K562 (cell line): ENCODE measurements around the gene ANKRD23. TPM values are rescaled to one million over a fixed set of nuclear protein-coding genes. Genes with fewer than 3 reads are reported as not detected.

Experiments
- ATAC-seq: fragments of 200-7000 bp; cut with Tn5 transposase; 3 replicates; pipeline ENCODE4 v1.9.1; 2020; ENCODE audit warnings: moderate library complexity
- BruUV-seq: library from RNA; stranded (reverse); fragments of 400-500 nt; replicated peaks from 2 replicates; lab custom pipeline; 2021; lab: Mats Ljungman, UMichigan
- CTCF ChIA-PET: fragments of 300-600 bp; formaldehyde crosslinking; extraction: SDS; loops from one replicate; lab custom pipeline; 2021; ENCODE audit warnings: low intra/inter-chr PET ratio; lab: Yijun Ruan, JAX
- POLR2A ChIA-PET: fragments of 300-600, 350-650 bp; sonication (Branson Sonifier 250); formaldehyde crosslinking; extraction: SDS; loops from one replicate; lab custom pipeline; 2021; ENCODE audit warnings: antibody characterized with exemption, inconsistent platforms; lab: Yijun Ruan, JAX
- DNase-seq, 4 experiments: peaks; one replicate each; pipeline versions ENCODE4 v3.0.0 to v3.0.0-alpha.2; 2011 to 2018; ENCODE audit warnings: low spot score in 3 of 4, mixed read lengths in 3 of 4; ENCODE audit errors: extremely low read depth in 1 of 4
- FAIRE-seq: peaks from 2 replicates; lab custom pipeline; 2011; peaks lifted over from hg19 to GRCh38; lab: Jason Lieb, UNC
- H2AFZ ChIP-seq: 2 replicates; pipeline ENCODE4 v1.6.0; 2011; ENCODE audit warnings: low read depth, low read length, control low read depth, inconsistent platforms
- H3K27ac ChIP-seq: fragments of 200-600 bp; 3 replicates; pipeline ENCODE4 v1.8.0; 2011; ENCODE audit warnings: low read depth, mild to moderate bottlenecking, control low read depth, inconsistent platforms, low read length, moderate library complexity, mixed read lengths; ENCODE audit errors: extremely low read depth
- H3K27me3 ChIP-seq, 2 experiments: fragments of 300-600 bp in 1 of 2; 2 replicates in 1 of 2; 3 replicates in 1 of 2; pipeline versions ENCODE4 v1.6.0 to v1.8.0; 2011; ENCODE audit warnings: inconsistent platforms in 2 of 2, low read length in 2 of 2, mild to moderate bottlenecking in 1 of 2, mixed read lengths in 1 of 2, moderate library complexity in 1 of 2; ENCODE audit not compliant: control insufficient read depth in 2 of 2, insufficient read depth in 2 of 2
- H3K36me3 ChIP-seq: fragments of 300-600 bp; 3 replicates; pipeline ENCODE4 v1.8.0; 2011; ENCODE audit warnings: mild to moderate bottlenecking, low read length, inconsistent platforms; ENCODE audit not compliant: control insufficient read depth, insufficient read depth
- H3K4me1 ChIP-seq, 2 experiments: fragments of 200-600 bp in 1 of 2; replicated peaks in 1 of 2; 2 replicates in 1 of 2; 3 replicates in 1 of 2; pipeline versions ENCODE4 v1.5.1 to v1.8.0; 2011; ENCODE audit warnings: inconsistent platforms in 2 of 2, low read length in 2 of 2, mild to moderate bottlenecking in 1 of 2, mixed read lengths in 1 of 2, moderate library complexity in 1 of 2; ENCODE audit not compliant: control insufficient read depth in 2 of 2, insufficient read depth in 2 of 2
- H3K4me2 ChIP-seq: 2 replicates; pipeline ENCODE4 v1.6.1; 2011; ENCODE audit warnings: low read length, control low read depth, inconsistent platforms, mixed read lengths; ENCODE audit not compliant: insufficient read depth
- H3K4me3 ChIP-seq: fragments of 200-600 bp; sonication (generic), shearing (Covaris generic); 2 replicates; pipeline ENCODE4 v1.5.1; 2016; ENCODE audit warnings: control low read depth, inconsistent platforms
- H3K79me2 ChIP-seq: fragments of 200-600 bp; 3 replicates; pipeline ENCODE4 v1.8.0; 2011; ENCODE audit warnings: low read length, inconsistent platforms; ENCODE audit not compliant: control insufficient read depth, insufficient read depth
- H3K9ac ChIP-seq, 2 experiments: 2 replicates each; pipeline versions ENCODE4 v1.6.0 to v1.6.1; 2011; ENCODE audit warnings: low read depth in 2 of 2, low read length in 2 of 2, control low read depth in 1 of 2, inconsistent platforms in 1 of 2, mild to moderate bottlenecking in 1 of 2, mixed read lengths in 1 of 2; ENCODE audit not compliant: insufficient read depth in 1 of 2
- H3K9me1 ChIP-seq: one replicate; pipeline ENCODE4 v1.6.0; 2011; ENCODE audit warnings: inconsistent platforms, mild to moderate bottlenecking, low read length, moderate library complexity; ENCODE audit not compliant: control insufficient read depth, insufficient read depth
- H3K9me3 ChIP-seq: replicated peaks from 2 replicates; pipeline ENCODE4 v1.5.1; 2011; ENCODE audit warnings: low read depth, low read length, inconsistent platforms; ENCODE audit not compliant: control insufficient read depth, insufficient read depth
- H4K20me1 ChIP-seq: replicated peaks from 2 replicates; pipeline ENCODE4 v1.6.1; 2011; ENCODE audit warnings: low read length, inconsistent platforms, mixed read lengths; ENCODE audit not compliant: control insufficient read depth, insufficient read depth
- BHLHE40 ChIP-seq: IDR thresholded peaks from 2 replicates; pipeline ENCODE4 v1.6.1; 2011; ENCODE audit warnings: low read length, improper control_type of control experiment
- ETS2 ChIP-seq: IDR thresholded peaks from 2 replicates; pipeline ENCODE4 v1.6.1; 2016; ENCODE audit warnings: borderline replicate concordance, missing genetic modification characterization, mild to moderate bottlenecking, moderate library complexity, missing compliant biosample characterization; ENCODE audit not compliant: poor library complexity, severe bottlenecking
- IFI16 ChIP-seq: fragments of 250-450 bp; sonication (Bioruptor Pico); IDR thresholded peaks from 2 replicates; pipeline ENCODE4 v2.1.2; 2022; ENCODE audit warnings: mild to moderate bottlenecking, inconsistent platforms
- ILK ChIP-seq: fragments of 450-650 bp; IDR thresholded peaks from 2 replicates; pipeline ENCODE4 v1.6.1; 2016; ENCODE audit warnings: missing genetic modification characterization, low read depth, mild to moderate bottlenecking, missing compliant biosample characterization, moderate library complexity, borderline replicate concordance
- KAT8 ChIP-seq: fragments of 450-650 bp; IDR thresholded peaks from 2 replicates; pipeline ENCODE4 v1.6.1; 2016; ENCODE audit warnings: low read depth, mild to moderate bottlenecking
- KDM2B ChIP-seq: fragments of 250-450 bp; sonication (Bioruptor Pico); IDR thresholded peaks from 2 replicates; pipeline ENCODE4 v1.8.0; 2021; ENCODE audit warnings: mild to moderate bottlenecking, moderate library complexity
- KDM5B ChIP-seq: fragments of 200-600 bp; sonication (generic); IDR thresholded peaks from 2 replicates; pipeline ENCODE4 v1.6.1; 2012; ENCODE audit warnings: low read depth, mild to moderate bottlenecking, moderate library complexity, low read length, control low read depth, inconsistent platforms; ENCODE audit not compliant: insufficient replicate concordance
- KLF16 ChIP-seq: IDR thresholded peaks from 2 replicates; pipeline ENCODE4 v1.6.1; 2016; ENCODE audit warnings: antibody characterized with exemption
- MAFF ChIP-seq: IDR thresholded peaks from 2 replicates; pipeline ENCODE4 v1.6.1; 2012; ENCODE audit warnings: low read length, improper control_type of control experiment
- MEF2D ChIP-seq: conservative IDR thresholded peaks from 2 replicates; pipeline ENCODE4 v1.6.1; 2016; ENCODE audit warnings: low read depth, missing genetic modification characterization, missing compliant biosample characterization
- MTA1 ChIP-seq: fragments of 450-650 bp; IDR thresholded peaks from 2 replicates; pipeline ENCODE4 v1.6.1; 2017; ENCODE audit warnings: borderline replicate concordance
- PPARD ChIP-seq: fragments of 250-450 bp; sonication (Bioruptor Pico); IDR thresholded peaks from 2 replicates; pipeline ENCODE4 v1.8.0; 2022; ENCODE audit warnings: inconsistent platforms, mild to moderate bottlenecking, moderate library complexity
- PTBP1 ChIP-seq: fragments of 200-400 bp; formaldehyde crosslinking; IDR thresholded peaks from 2 replicates; pipeline ENCODE4 v1.6.1; 2017; ENCODE audit warnings: low read depth, low read length
- RBM39 ChIP-seq: fragments of 200-400 bp; formaldehyde crosslinking; optimal IDR thresholded peaks from 2 replicates; pipeline ENCODE3; 2018; ENCODE audit warnings: low read depth, low read length
- SIX5 ChIP-seq, 2 experiments: IDR thresholded peaks; 2 replicates each; pipeline ENCODE4 v1.6.1; 2011; ENCODE audit warnings: low read length in 2 of 2, borderline replicate concordance in 1 of 2, low read depth in 1 of 2, mild to moderate bottlenecking in 1 of 2, moderate library complexity in 1 of 2; ENCODE audit not compliant: insufficient read depth in 1 of 2
- ZNF717 ChIP-seq: fragments of 250-450 bp; sonication (Bioruptor Pico); IDR thresholded peaks from 2 replicates; pipeline ENCODE4 v1.5.0; 2021
- WGBS: fragments of 100-300 bp; shearing (Covaris generic); methylation state at CpG from one replicate; pipeline ENCODE4 v1.1.6; 2016; ENCODE audit warnings: low coverage, mixed read lengths; ENCODE audit not compliant: insufficient coverage; ENCODE audit errors: missing lambda C conversion rate; 5-methylcytosine and 5-hydroxymethylcytosine counted together
- in situ Hi-C: fragments of 300-500 bp; cut with MboI; formaldehyde crosslinking; loops from 4 replicates; pipeline ENCODE4 v1.15.0; 2018; ENCODE audit warnings: inconsistent platforms, mixed read lengths
- intact Hi-C: fragments of 100-400 bp; cut with micrococcal nuclease; formaldehyde crosslinking; loops from 2 replicates; pipeline ENCODE4 v1.14.2; 2022
- polyA plus RNA-seq, 8 experiments: library from polyadenylated mRNA; depleted of rRNA in 4 of 8; stranded (reverse) in 5 of 8; unstranded in 3 of 8; fragments of >200 nt; fragmentation: Nextera tagmentation in 2 of 8; fragmentation: Illumina TruSeq in 1 of 8; extraction: Ambion mirVana in 2 of 8; extraction: Trizol in 1 of 8; gene quantifications; 2 replicates each; pipeline versions ENCODE4 v1.2.1 to v1.2.3, GENCODE V29; 2011 to 2014; ENCODE audit warnings: inconsistent platforms in 1 of 8, missing spikeins in 1 of 8
- total RNA-seq, 7 experiments: library from RNA; depleted of rRNA in 6 of 7; stranded (reverse); fragments of >200 nt in 6 of 7; fragmentation: Illumina TruSeq in 2 of 7; extraction: Trizol in 2 of 7; gene quantifications; 2 replicates each; pipeline versions ENCODE4 v1.2.1 to v1.2.3, GENCODE V29; 2011 to 2021; ENCODE audit warnings: low replicate concordance in 1 of 7
- TF ChIP-seq, protein P1 (sequence below): sonication (generic); formaldehyde crosslinking; IDR thresholded peaks from 2 replicates; pipeline ENCODE4 v1.5.0; 2020; ENCODE audit warnings: missing genetic modification reagents
- TF ChIP-seq, protein P2 (sequence below): IDR thresholded peaks from 2 replicates; pipeline ENCODE4 v1.6.1; 2011; ENCODE audit warnings: borderline replicate concordance, low read depth, mild to moderate bottlenecking, moderate library complexity, low read length; ENCODE audit not compliant: insufficient read depth, poor library complexity, severe bottlenecking

The ANKRD23 gene
- total and polyA plus RNA-seq, 9 of the 15 experiments (the other 6 are each of a cell fraction or from before 2014, with no cell fraction given), result 0.32 to 4.8 (median 2.8) TPM

DNA sequence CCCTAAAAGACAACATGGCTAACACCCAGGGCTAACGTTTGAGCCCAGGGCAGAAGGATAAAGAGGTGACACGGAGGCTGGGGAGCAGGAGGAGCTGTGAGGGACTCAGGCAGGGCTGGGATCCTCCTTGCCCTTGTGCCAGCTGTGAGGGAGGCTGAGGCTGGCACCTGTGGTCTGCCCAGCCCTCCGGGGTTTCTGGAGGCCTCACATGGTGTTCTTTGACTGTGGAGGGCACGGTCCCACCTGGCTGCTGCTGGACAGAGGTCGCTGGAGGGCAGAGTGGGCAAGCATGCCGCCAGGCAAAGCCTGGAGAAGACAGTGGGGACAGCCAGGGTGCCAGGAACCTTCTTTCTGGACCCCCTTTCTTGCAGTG lies 54.6 kb downstream of the ANKRD23 start:
- H4K20me1 ChIP-seq, result no peaks in the 10 kb centered on the region
- no peak overlapping the region for H3K4me3 ChIP-seq
- intact Hi-C loops, result no loop called here
- H3K36me3 ChIP-seq, result no peaks in the 10 kb centered on the region
- H3K9me3 ChIP-seq, result no peaks in the 10 kb centered on the region
- no peak overlapping the region for H3K4me2 ChIP-seq
- no peak overlapping the region for H2AFZ ChIP-seq
- in situ Hi-C loops, result no loop called here
- BruUV-seq, result no TSS peak
- no peak for ATAC-seq
- H3K27me3 ChIP-seq, result no peaks in the 10 kb centered on the region
- no peaks in the 10 kb centered on the region for H3K9me1 ChIP-seq
- CTCF ChIA-PET, result no interaction called here
- no peak for TF ChIP-seq KDM2B (CRISPR knock-in tag)
- TF ChIP-seq KAT8, result no peak
- no peak for TF ChIP-seq MAFF
- TF ChIP-seq MTA1, result no peak
- TF ChIP-seq ETS2 (tag), result no peak
- TF ChIP-seq KDM5B, result no peak
- no peak for TF ChIP-seq RBM39
- TF ChIP-seq ZNF717 (CRISPR knock-in tag), result no peak
- TF ChIP-seq PTBP1, result no peak
- TF ChIP-seq BHLHE40, result no peak
- no peak for TF ChIP-seq ILK (tag)
- TF ChIP-seq SIX5 (IDR thresholded peaks at IDR 0.05; ENCODE audit: borderline replicate concordance in 1 of 2, insufficient read depth in 1 of 2, low read depth in 1 of 2, low read length in 2 of 2), result no peak
- TF ChIP-seq, protein P1, sequence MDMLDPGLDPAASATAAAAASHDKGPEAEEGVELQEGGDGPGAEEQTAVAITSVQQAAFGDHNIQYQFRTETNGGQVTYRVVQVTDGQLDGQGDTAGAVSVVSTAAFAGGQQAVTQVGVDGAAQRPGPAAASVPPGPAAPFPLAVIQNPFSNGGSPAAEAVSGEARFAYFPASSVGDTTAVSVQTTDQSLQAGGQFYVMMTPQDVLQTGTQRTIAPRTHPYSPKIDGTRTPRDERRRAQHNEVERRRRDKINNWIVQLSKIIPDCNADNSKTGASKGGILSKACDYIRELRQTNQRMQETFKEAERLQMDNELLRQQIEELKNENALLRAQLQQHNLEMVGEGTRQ (CRISPR knock-in tag), result no peak
- no peak for TF ChIP-seq IFI16 (CRISPR knock-in tag)
- TF ChIP-seq, protein P2, sequence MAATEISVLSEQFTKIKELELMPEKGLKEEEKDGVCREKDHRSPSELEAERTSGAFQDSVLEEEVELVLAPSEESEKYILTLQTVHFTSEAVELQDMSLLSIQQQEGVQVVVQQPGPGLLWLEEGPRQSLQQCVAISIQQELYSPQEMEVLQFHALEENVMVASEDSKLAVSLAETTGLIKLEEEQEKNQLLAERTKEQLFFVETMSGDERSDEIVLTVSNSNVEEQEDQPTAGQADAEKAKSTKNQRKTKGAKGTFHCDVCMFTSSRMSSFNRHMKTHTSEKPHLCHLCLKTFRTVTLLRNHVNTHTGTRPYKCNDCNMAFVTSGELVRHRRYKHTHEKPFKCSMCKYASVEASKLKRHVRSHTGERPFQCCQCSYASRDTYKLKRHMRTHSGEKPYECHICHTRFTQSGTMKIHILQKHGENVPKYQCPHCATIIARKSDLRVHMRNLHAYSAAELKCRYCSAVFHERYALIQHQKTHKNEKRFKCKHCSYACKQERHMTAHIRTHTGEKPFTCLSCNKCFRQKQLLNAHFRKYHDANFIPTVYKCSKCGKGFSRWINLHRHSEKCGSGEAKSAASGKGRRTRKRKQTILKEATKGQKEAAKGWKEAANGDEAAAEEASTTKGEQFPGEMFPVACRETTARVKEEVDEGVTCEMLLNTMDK, result no peak
- TF ChIP-seq PPARD (CRISPR knock-in tag), result no peak
- no peak for TF ChIP-seq MEF2D (tag)
- TF ChIP-seq KLF16, result no peak
- POLR2A ChIA-PET, result no interaction called here
- no peak for FAIRE-seq
- peaks cover 0 to 11% of the 10 kb centered on the region in 2 experiments; a peak in 2 of 5 replicates for H3K4me1 ChIP-seq
- no peak overlapping the region for H3K27ac ChIP-seq
- no peaks in the 10 kb centered on the region for H3K79me2 ChIP-seq
- WGBS, result 20% methylated on average over 6 of the region's 6 CpGs
- DNase-seq, result no peak
- peak overlapping the region in 1 of 2 experiments; percentile 61; a peak in 1 of 4 replicates for H3K9ac ChIP-seq
